ENCODE measurements around the gene PRPH2. TPM values are rescaled to one million over a fixed set of nuclear protein-coding genes. Genes with fewer than 3 reads are reported as not detected.

Gene PRPH2, protein sequence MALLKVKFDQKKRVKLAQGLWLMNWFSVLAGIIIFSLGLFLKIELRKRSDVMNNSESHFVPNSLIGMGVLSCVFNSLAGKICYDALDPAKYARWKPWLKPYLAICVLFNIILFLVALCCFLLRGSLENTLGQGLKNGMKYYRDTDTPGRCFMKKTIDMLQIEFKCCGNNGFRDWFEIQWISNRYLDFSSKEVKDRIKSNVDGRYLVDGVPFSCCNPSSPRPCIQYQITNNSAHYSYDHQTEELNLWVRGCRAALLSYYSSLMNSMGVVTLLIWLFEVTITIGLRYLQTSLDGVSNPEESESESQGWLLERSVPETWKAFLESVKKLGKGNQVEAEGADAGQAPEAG
- not detected in 2 replicates for polyA plus RNA-seq (2012; rRNA removed)
- not detected in 2 replicates for polyA plus RNA-seq (2012; cell fraction: cytosol; rRNA removed)
- not detected in 2 replicates for polyA plus RNA-seq (2012; cell fraction: nucleus; rRNA removed)

DNA sequence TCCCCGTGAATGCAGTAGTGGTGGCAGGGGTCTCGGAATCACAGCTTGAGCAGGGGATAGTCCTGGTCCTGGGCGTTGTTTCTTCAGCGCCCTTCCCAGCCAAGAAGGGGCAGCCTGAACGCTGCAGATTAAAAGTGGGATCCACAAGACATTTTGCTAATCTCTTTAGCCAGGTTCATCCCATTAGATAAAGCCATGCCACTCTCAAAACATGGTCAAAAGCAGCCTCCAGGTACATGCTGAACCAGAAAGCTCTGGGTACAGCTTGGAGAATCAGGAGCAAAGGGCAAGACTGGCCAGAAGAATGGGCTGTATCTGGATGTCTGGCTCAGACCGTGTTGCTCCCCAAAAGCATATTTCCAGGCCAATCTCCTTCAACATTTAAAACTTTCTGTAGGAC, at the start of gene PRPH2:
Gene PRPH2, minus strand, starts transcription at position 101 of the 400 bp plus-strand sequence. CDS start 263 bp downstream, outside the sequence.
- no peaks in the 10 kb centered on the region for H3K9me2 ChIP-seq
- no peak within 1 kb of the TSS for H3K9ac ChIP-seq
- H3K79me2 ChIP-seq (ENCODE audit: insufficient read depth): no peaks in the 10 kb centered on the region
- H3K27ac ChIP-seq (ENCODE audit: low read depth in 2 of 2, low read length in 1 of 2): no peak within 1 kb of the TSS
- H3F3A ChIP-seq (replicated peaks; ENCODE audit: insufficient read depth): no peaks in the 10 kb centered on the region
- H3K9me3 ChIP-seq: no peaks in the 10 kb centered on the region
- 72% methylated on average over 6 of the region's 6 CpGs for WGBS (ENCODE audit: low lambda C conversion rate)
- CTCF ChIA-PET: no interaction called here
- H3K4me1 ChIP-seq (ENCODE audit: control insufficient read depth in 1 of 2, insufficient read depth in 2 of 2, low read depth in 1 of 2, low read length in 1 of 2): peaks cover 0 to 7% of the 10 kb centered on the region in 2 experiments; a peak in 1 of 4 replicates
- no peaks in the 10 kb centered on the region for H3K36me3 ChIP-seq (replicated peaks in 1 of 2; ENCODE audit: control insufficient read depth in 1 of 2, insufficient read depth in 2 of 2, low read length in 1 of 2)
- no peaks in the 10 kb centered on the region for H3K27me3 ChIP-seq (ENCODE audit: insufficient read depth)
- H3K4me3 ChIP-seq (ENCODE audit: low read depth in 2 of 2, low read length in 1 of 2): no peak within 1 kb of the TSS
- TF ChIP-seq YY1 (IDR thresholded peaks at IDR 0.05; ENCODE audit: low read depth): no peak
- TF ChIP-seq CHD2 (IDR thresholded peaks at IDR 0.05; ENCODE audit: low read length, partially characterized antibody): no peak
- TF ChIP-seq POLR2AphosphoS5 (IDR thresholded peaks at IDR 0.05; ENCODE audit: low read depth, low read length): no peak
- DNase-seq: no peak
- POLR2A ChIA-PET: no interaction called here
- H3K4me2 ChIP-seq: no peak within 1 kb of the TSS
- no peak within 1 kb of the TSS for H2AFZ ChIP-seq (ENCODE audit: low read depth)
- H4K20me1 ChIP-seq (ENCODE audit: insufficient read depth): no peaks in the 10 kb centered on the region

DNA sequence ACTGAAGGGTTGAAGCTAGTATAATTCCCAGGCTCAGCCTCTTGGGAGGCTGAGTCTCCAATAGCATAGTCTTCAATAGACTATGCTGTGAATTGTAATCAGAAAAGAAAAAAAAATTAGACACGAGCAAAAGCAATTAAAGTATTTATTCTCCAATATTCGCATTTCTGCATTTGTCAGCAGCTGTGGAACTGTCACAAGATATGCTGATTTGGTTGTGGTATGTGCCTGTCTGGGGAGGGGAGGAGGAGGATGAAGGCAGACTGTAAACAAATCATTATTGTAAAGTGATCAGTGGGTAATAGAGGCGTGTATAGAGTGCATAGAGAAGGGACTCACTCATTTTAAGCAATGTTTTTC, 49.3 kb upstream of the PRPH2 start:
- WGBS (ENCODE audit: low lambda C conversion rate): 84% methylated on average over 3 of the region's 3 CpGs
- CTCF ChIA-PET: no interaction called here

DNA sequence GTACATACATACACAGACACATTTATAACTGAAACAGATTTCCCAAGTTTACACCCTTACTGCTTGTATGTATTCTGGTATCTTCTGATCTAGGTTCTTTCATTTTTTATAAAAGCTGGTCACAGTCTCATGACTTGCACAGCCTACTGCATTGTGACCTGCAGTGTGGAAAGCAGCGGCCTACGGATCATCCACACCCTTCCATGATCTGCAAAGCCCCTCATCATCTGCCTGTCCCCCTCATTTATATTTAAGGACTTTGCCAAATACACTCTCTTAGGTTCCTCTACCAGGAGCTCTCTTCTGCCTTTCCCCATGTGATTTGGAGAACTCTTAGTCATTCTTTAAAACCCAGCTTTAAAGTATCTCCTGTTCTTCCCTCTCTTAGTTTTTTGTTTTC, 47.4 kb upstream of the PRPH2 start:
- no peak overlapping the region for H3K27ac ChIP-seq (ENCODE audit: low read depth in 2 of 2, low read length in 1 of 2)
- ChIA-PET CTCF (interaction anchor here (0.8 kb wide), 1 partner anchor 105 kb away, joined by 3 read pairs; no protein-coding TSS in a partner anchor), POLR2A (interaction anchor here (2.6 kb wide), 1 partner anchor 12 kb away, joined by 15 read pairs; the partner anchor contains the start of gene BICRAL)
- no peaks in the 10 kb centered on the region for H3K36me3 ChIP-seq (replicated peaks in 1 of 2; ENCODE audit: control insufficient read depth in 1 of 2, insufficient read depth in 2 of 2, low read length in 1 of 2)
- no peak overlapping the region for H3K4me2 ChIP-seq
- H3K79me2 ChIP-seq (ENCODE audit: insufficient read depth): no peaks in the 10 kb centered on the region; the same call in 1 of the 2 replicates
- H3K4me1 ChIP-seq (ENCODE audit: control insufficient read depth in 1 of 2, insufficient read depth in 2 of 2, low read depth in 1 of 2, low read length in 1 of 2): 0 out of 4 replicates have a peak, but pooled peaks cover 0 to 10% of the 10 kb centered on the region in 2 experiments
- H3K4me3 ChIP-seq (ENCODE audit: low read depth in 2 of 2, low read length in 1 of 2): no peak overlapping the region
- no peak overlapping the region for H3K9ac ChIP-seq
- no peaks in the 10 kb centered on the region for H3K9me3 ChIP-seq
- H3K9me2 ChIP-seq: no peaks in the 10 kb centered on the region
- WGBS (ENCODE audit: low lambda C conversion rate): 97% methylated on average over 2 of the region's 2 CpGs
- no peaks in the 10 kb centered on the region for H4K20me1 ChIP-seq (ENCODE audit: insufficient read depth)
- TF ChIP-seq RCOR1 (IDR thresholded peaks at IDR 0.05; ENCODE audit: low read length): no peak
- no peak for TF ChIP-seq SMC3 (IDR thresholded peaks at IDR 0.05; ENCODE audit: low read depth, low read length)
- TF ChIP-seq, protein P1, sequence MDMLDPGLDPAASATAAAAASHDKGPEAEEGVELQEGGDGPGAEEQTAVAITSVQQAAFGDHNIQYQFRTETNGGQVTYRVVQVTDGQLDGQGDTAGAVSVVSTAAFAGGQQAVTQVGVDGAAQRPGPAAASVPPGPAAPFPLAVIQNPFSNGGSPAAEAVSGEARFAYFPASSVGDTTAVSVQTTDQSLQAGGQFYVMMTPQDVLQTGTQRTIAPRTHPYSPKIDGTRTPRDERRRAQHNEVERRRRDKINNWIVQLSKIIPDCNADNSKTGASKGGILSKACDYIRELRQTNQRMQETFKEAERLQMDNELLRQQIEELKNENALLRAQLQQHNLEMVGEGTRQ (IDR thresholded peaks at IDR 0.05; ENCODE audit: borderline replicate concordance, low read depth, low read length): no peak
- H3F3A ChIP-seq (replicated peaks; ENCODE audit: insufficient read depth): peaks cover 20% of the 10 kb centered on the region
- no peak for DNase-seq
- H3K27me3 ChIP-seq (ENCODE audit: insufficient read depth): no peaks in the 10 kb centered on the region
- no peak overlapping the region for H2AFZ ChIP-seq (ENCODE audit: low read depth)

More for the DNA sequence above, 49.3 kb upstream of the PRPH2 start:
- Histone ChIP-seq H3K4me1 (ENCODE audit: control insufficient read depth in 1 of 2, insufficient read depth in 2 of 2, low read depth in 1 of 2, low read length in 1 of 2) (no peaks in the 10 kb centered on the region), H3F3A (replicated peaks; ENCODE audit: insufficient read depth) (peaks cover 8% of the 10 kb centered on the region), H3K27ac (ENCODE audit: low read depth in 2 of 2, low read length in 1 of 2) (no peak overlapping the region), H3K9me2 (no peaks in the 10 kb centered on the region), H2AFZ (ENCODE audit: low read depth) (no peak overlapping the region), H3K9ac (no peak overlapping the region), H4K20me1 (ENCODE audit: insufficient read depth) (no peaks in the 10 kb centered on the region), H3K27me3 (ENCODE audit: insufficient read depth) (no peaks in the 10 kb centered on the region), H3K9me3 (no peaks in the 10 kb centered on the region), H3K4me2 (no peak overlapping the region), H3K36me3 (replicated peaks in 1 of 2; ENCODE audit: control insufficient read depth in 1 of 2, insufficient read depth in 2 of 2, low read length in 1 of 2) (no peaks in the 10 kb centered on the region), H3K4me3 (ENCODE audit: low read depth in 2 of 2, low read length in 1 of 2) (no peak overlapping the region), H3K79me2 (ENCODE audit: insufficient read depth) (no peaks in the 10 kb centered on the region; the same call in 1 of the 2 replicates)
- TF ChIP-seq TEAD4 (IDR thresholded peaks at IDR 0.05; ENCODE audit: borderline replicate concordance, insufficient read depth): no peak
- TF ChIP-seq NRF1 (IDR thresholded peaks at IDR 0.05; ENCODE audit: low read depth, low read length): no peak
- no peak for TF ChIP-seq MXI1 (IDR thresholded peaks at IDR 0.05; ENCODE audit: low read depth, low read length)
- no peak for TF ChIP-seq SIN3A (IDR thresholded peaks at IDR 0.05; ENCODE audit: borderline replicate concordance, low read depth, low read length)
- no peak for TF ChIP-seq FOXM1 (IDR thresholded peaks at IDR 0.05; ENCODE audit: low read depth)
- POLR2A ChIA-PET: no interaction called here
- DNase-seq: no peak

All from SK-N-SH (cell line).